Transverse colon (tissue), 4 donors: Measurements from ENCODE around the gene FIGLA.

Source experiments
- CTCF ChIP-seq, 5 experiments: fragments of 200-600 bp in 3 of 5; fragments of 450-650 bp in 2 of 5; sonication (generic) in 3 of 5; IDR thresholded peaks; 1 replicate in 2 of 5; 2 replicates in 3 of 5; pipeline ENCODE4 v1.5.1; 2016 to 2017; ENCODE audit warnings: antibody characterized with exemption in 5 of 5, inconsistent platforms in 3 of 5, mild to moderate bottlenecking in 2 of 5, moderate library complexity in 1 of 5
- POLR2A ChIP-seq: fragments of 450-650 bp; IDR thresholded peaks from one replicate; pipeline ENCODE4 v1.6.1; 2016; ENCODE audit warnings: antibody characterized with exemption, mild to moderate bottlenecking, moderate library complexity
- POLR2AphosphoS5 ChIP-seq, 3 donors: sonication (generic); formaldehyde crosslinking; IDR thresholded peaks; one replicate each; pipeline ENCODE4 v1.6.1; 2016; ENCODE audit warnings: antibody characterized with exemption in 3 of 3

GRCh38 chr2:70738159-70738558 is 52.3 kb downstream of the FIGLA start:
- TF ChIP-seq POLR2A: no peak
- TF ChIP-seq CTCF (IDR thresholded peaks at IDR 0.05): no peak
- TF ChIP-seq POLR2AphosphoS5 (IDR thresholded peaks at IDR 0.05): no peak
